C4-2B (cell line): ENCODE results near the gene NMUR1.

ENCODE experiments used
- H3K27ac ChIP-seq: fragments of 450-650 bp; 2 replicates; pipeline ENCODE4 v1.5.1; 2017
- ZFX ChIP-seq: fragments of 450-650 bp; IDR thresholded peaks from 2 replicates; pipeline ENCODE4 v1.6.1; 2017
- TF ChIP-seq, protein P1 (sequence below): fragments of 450-650 bp; conservative IDR thresholded peaks from 2 replicates; pipeline ENCODE4 v1.5.1; 2017; ENCODE audit warnings: mild to moderate bottlenecking

NMUR1 gene

GRCh38 chr2:231539991-231540390, 9.7 kb upstream of the NMUR1 start:
- no peak overlapping the region for H3K27ac ChIP-seq
- TF ChIP-seq, protein P1, sequence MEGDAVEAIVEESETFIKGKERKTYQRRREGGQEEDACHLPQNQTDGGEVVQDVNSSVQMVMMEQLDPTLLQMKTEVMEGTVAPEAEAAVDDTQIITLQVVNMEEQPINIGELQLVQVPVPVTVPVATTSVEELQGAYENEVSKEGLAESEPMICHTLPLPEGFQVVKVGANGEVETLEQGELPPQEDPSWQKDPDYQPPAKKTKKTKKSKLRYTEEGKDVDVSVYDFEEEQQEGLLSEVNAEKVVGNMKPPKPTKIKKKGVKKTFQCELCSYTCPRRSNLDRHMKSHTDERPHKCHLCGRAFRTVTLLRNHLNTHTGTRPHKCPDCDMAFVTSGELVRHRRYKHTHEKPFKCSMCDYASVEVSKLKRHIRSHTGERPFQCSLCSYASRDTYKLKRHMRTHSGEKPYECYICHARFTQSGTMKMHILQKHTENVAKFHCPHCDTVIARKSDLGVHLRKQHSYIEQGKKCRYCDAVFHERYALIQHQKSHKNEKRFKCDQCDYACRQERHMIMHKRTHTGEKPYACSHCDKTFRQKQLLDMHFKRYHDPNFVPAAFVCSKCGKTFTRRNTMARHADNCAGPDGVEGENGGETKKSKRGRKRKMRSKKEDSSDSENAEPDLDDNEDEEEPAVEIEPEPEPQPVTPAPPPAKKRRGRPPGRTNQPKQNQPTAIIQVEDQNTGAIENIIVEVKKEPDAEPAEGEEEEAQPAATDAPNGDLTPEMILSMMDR, result no peak
- TF ChIP-seq ZFX, result no peak

DNA sequence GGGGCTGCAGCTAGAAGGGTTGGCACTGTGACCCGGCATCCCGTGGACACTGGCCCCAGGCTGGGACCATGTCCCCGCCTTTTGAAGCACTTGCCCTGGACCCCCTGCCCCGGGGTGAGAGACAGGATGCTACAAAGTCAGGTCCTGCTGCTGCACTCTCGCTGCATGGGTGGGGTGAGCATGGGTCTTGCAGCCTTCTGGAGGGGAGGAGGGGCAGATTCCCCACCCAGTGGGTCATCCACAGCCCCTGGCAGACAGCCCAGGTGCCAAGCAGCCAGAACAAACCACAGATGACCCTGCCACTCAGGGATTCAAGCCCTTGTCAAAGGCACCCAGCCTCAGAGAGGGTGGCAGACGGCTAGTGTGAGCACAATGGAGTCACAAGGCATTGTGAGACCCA, 5.7 kb upstream of the NMUR1 start:
- TF ChIP-seq, protein P1, result no peak
- no peak for TF ChIP-seq ZFX
- H3K27ac ChIP-seq, result no peak overlapping the region

- no peak for TF ChIP-seq ZFX
- TF ChIP-seq, protein P1, result no peak
- H3K27ac ChIP-seq, result no peak overlapping the region
Observed at GRCh38 chr2:231533777-231534125, 3.5 kb upstream of the NMUR1 start.

DNA sequence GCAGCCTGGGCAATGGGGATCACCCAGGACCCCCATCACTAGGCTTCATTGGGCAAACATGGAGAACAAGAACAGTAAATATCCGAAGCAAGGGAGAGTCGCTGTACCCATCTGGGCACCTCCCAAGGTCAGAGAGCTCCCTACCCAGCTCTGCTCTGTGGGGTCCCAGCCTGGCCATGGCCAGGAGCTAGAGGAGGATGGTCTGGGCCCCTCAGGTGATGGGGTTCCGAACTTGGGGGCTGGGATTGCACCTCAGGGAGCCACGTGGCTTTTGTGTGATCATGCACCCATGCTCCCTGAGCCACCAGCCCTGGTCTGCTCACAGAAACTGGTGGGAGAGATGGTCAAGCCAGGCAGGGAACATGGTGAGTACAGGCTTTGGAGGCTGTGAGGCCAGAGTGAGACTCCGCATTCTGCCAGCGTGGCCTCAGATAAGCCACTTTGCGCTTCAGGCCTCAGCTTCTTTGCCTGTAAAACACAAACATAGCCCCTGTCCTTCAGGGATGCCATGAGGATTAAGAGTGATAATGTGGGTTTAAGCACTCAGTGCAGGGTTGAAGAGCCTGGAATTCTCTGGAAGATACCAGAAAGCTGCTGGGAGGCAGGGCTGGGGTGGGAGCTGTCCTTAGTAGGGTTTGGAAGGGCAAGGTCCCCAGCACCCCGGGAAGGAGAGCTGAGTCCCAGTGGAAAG, 3.0 kb upstream of the NMUR1 start:
- no peak overlapping the region for H3K27ac ChIP-seq
- TF ChIP-seq ZFX, result no peak
- TF ChIP-seq, protein P1, result no peak

DNA sequence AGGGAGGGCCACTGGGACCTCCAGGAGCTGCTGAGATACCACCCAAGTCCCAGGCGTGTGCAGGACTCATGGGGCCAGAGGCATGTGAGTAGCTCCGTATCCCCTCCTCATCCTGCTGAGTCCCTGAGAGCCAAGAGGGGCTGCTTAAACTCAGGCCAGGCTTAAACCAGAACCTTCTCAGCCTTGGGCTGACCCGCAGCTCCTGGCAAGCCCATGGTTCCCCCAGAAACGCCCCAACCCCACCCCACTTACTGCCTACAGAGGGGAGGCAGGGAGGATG, 2.5 kb upstream of the NMUR1 start:
- H3K27ac ChIP-seq, result no peak overlapping the region
- TF ChIP-seq ZFX, result no peak

DNA sequence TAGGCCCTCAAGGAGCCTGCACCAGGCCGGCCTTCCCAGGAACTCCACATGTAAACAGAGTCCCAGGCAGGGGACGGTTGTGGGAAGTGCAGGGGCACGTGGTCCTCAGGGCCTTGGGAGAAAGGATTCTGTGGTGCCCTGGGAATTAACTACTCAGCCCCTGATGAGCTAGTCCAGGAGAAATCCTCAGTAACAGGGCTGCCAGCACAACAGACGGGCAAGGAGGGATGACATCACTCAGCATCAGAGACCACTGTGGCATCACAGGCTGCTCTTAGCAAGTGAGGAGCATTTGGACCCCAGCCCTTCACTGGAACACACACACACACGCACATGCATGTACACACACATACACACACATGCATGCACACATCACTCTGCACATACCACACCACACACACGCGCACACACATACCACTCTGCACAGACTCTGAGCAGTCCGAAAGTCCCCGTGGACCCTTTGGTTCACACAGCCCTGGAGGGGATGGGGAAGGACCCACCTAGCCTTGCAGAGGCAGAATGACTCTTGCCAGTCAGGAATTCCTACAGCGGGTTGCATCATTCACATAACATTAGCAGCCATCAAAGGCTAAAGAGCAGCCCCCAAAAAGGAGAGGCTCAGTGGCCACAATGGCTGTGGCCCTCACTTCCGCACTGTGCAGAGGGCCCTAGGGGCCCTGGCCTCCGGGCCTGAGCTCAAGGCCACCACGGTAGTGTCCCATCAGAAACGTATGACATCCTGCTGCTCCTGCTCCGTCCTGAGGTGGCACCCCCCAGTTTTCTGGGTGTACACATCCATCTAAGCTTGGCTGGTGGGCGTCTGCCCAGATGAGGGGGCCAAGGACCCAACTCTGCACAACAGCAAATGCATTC, 1.9 kb upstream of the NMUR1 start:
- no peak for TF ChIP-seq ZFX
- TF ChIP-seq, protein P1, result no peak
- H3K27ac ChIP-seq, result no peak overlapping the region

- no peak for TF ChIP-seq ZFX
- TF ChIP-seq, protein P1, result no peak
- H3K27ac ChIP-seq, result no peak overlapping the region
Observed at GRCh38 chr2:231531466-231531865, 1.2 kb upstream of the NMUR1 start.

- TF ChIP-seq ZFX, result no peak
- TF ChIP-seq, protein P1, result no peak
- no peak overlapping the region for H3K27ac ChIP-seq
Observed at GRCh38 chr2:231528636-231529030, 1.6 kb downstream of the NMUR1 start.
